Panc1 (cell line): ENCODE measurements around the gene ARHGAP12. TPM values are rescaled to one million over a fixed set of nuclear protein-coding genes. Genes with fewer than 3 reads are reported as not detected.

Experiments used
- ATAC-seq: fragments of 200-7000 bp; cut with Tn5 transposase; 2 replicates; pipeline ENCODE4 v1.9.1; 2020; ENCODE audit warnings: mild to moderate bottlenecking, moderate library complexity
- BruUV-seq: library from RNA; stranded (reverse); fragments of 400-500 nt; replicated peaks from 2 replicates; lab custom pipeline; 2021; lab: Mats Ljungman, UMichigan
- CTCF ChIA-PET: fragments of 300-600 bp; sonication (Branson Sonifier 250); formaldehyde crosslinking; loops from one replicate; lab custom pipeline; 2022; ENCODE audit warnings: antibody characterized with exemption; lab: Charles Lee
- POLR2A ChIA-PET: fragments of 300-600 bp; sonication (Branson Sonifier 250); formaldehyde crosslinking; loops from one replicate; lab custom pipeline; 2022; ENCODE audit warnings: antibody characterized with exemption; lab: Charles Lee
- DNase-seq: peaks from one replicate; pipeline ENCODE4 v3.0.0-alpha.2; 2010; ENCODE audit warnings: low read depth, low spot score
- H3K27ac ChIP-seq: 2 replicates; pipeline ENCODE4 v1.5.1; 2011; ENCODE audit warnings: mild to moderate bottlenecking, low read length, inconsistent platforms
- H3K27me3 ChIP-seq: fragments of 200-500 bp; sonication (Bioruptor generic); 2 replicates; pipeline ENCODE4 v1.6.0; 2014; ENCODE audit warnings: low read length, inconsistent platforms; ENCODE audit not compliant: control insufficient read depth, insufficient read depth
- H3K36me3 ChIP-seq: fragments of 200-500 bp; sonication (Bioruptor generic); 2 replicates; pipeline ENCODE4 v1.5.1; 2014; ENCODE audit warnings: inconsistent platforms, mild to moderate bottlenecking, low read length, moderate library complexity; ENCODE audit not compliant: control insufficient read depth, insufficient read depth
- H3K4me1 ChIP-seq: 2 replicates; pipeline ENCODE4 v1.5.1; 2011; ENCODE audit warnings: inconsistent platforms, mild to moderate bottlenecking, low read length, moderate library complexity; ENCODE audit not compliant: control insufficient read depth, insufficient read depth
- H3K4me3 ChIP-seq, 2 experiments: 2 replicates each; pipeline ENCODE4 v1.5.1; 2011 to 2012; ENCODE audit warnings: low read depth in 2 of 2, low read length in 2 of 2, mild to moderate bottlenecking in 2 of 2, inconsistent platforms in 1 of 2, moderate library complexity in 1 of 2
- H3K9me3 ChIP-seq: fragments of 200-500 bp; sonication (Bioruptor generic); 2 replicates; pipeline ENCODE4 v1.5.1; 2014; ENCODE audit warnings: low read depth, mild to moderate bottlenecking, inconsistent platforms, low read length, moderate library complexity; ENCODE audit not compliant: control insufficient read depth, insufficient read depth
- POLR2AphosphoS5 ChIP-seq: IDR thresholded peaks from 2 replicates; pipeline ENCODE4 v1.6.1; 2012; ENCODE audit warnings: mild to moderate bottlenecking, low read depth, low read length, moderate library complexity
- REST ChIP-seq, 2 experiments: IDR thresholded peaks; 2 replicates each; pipeline ENCODE4 v1.6.1; 2011 to 2012; ENCODE audit warnings: low read depth in 2 of 2, control low read depth in 1 of 2, low read length in 1 of 2, mild to moderate bottlenecking in 1 of 2, moderate library complexity in 1 of 2; ENCODE audit not compliant: insufficient read depth in 1 of 2
- TCF7L2 ChIP-seq: IDR thresholded peaks from 2 replicates; pipeline ENCODE4 v1.6.1; 2011; ENCODE audit warnings: mild to moderate bottlenecking, low read depth, low read length, inconsistent platforms
- in situ Hi-C: cut with HindIII; loops from 2 replicates; pipeline ENCODE4 v1.10.0; 2016; ENCODE audit warnings: low sequenced_read_pairs, low pct_unique_long_range_greater_than_20kb
- intact Hi-C: fragments of 100-400 bp; cut with micrococcal nuclease; formaldehyde crosslinking; loops from one replicate; pipeline ENCODE4 v1.10.0; 2022; ENCODE audit not compliant: unreplicated experiment
- total RNA-seq: library from RNA; stranded (reverse); gene quantifications from one replicate; pipeline ENCODE4 v1.2.1, GENCODE V29; 2021; ENCODE audit not compliant: unreplicated experiment

ARHGAP12 gene
- total RNA-seq, 1 experiment from 2014 or later = 22.9 TPM

GRCh38 chr10:31962826-31963588 lies 34.4 kb upstream of the ARHGAP12 start:
- intact Hi-C loops = no loop called here
- in situ Hi-C loops = no loop called here
- Histone ChIP-seq H3K4me3 (no peak overlapping the region), H3K36me3 (no peaks in the 10 kb centered on the region), H3K27ac (no peak overlapping the region), H3K9me3 (no peaks in the 10 kb centered on the region), H3K4me1 (peaks cover 4% of the 10 kb centered on the region), H3K27me3 (no peaks in the 10 kb centered on the region)
- CTCF ChIA-PET = no interaction called here
- ATAC-seq = peak; percentile 12; the same call in 1 of the 2 replicates
- TF ChIP-seq POLR2AphosphoS5 (no peak), REST (IDR thresholded peaks at IDR 0.05; ENCODE audit: insufficient read depth in 1 of 2, low read depth in 2 of 2, low read length in 1 of 2) (no peak), TCF7L2 (no peak)
- POLR2A ChIA-PET = no interaction called here
- BruUV-seq = no TSS peak
- DNase-seq = no peak

GRCh38 chr10:31961277-31962074 lies 32.8 kb upstream of the ARHGAP12 start:
- no peak for DNase-seq
- ChIA-PET POLR2A (no interaction called here), CTCF (no interaction called here)

More at GRCh38 chr10:31961277-31962074, 32.8 kb upstream of the ARHGAP12 start:
- TF ChIP-seq POLR2AphosphoS5 (no peak), REST (IDR thresholded peaks at IDR 0.05; ENCODE audit: insufficient read depth in 1 of 2, low read depth in 2 of 2, low read length in 1 of 2) (no peak)
- peak; percentile 42; the same call in 1 of the 2 replicates for ATAC-seq
- Histone ChIP-seq H3K4me1 (peaks cover 4% of the 10 kb centered on the region), H3K9me3 (no peaks in the 10 kb centered on the region), H3K27me3 (no peaks in the 10 kb centered on the region), H3K4me3 (no peak overlapping the region), H3K27ac (no peak overlapping the region), H3K36me3 (no peaks in the 10 kb centered on the region)
- intact Hi-C loops (no loop called here), in situ Hi-C loops (no loop called here)
- no TSS peak for BruUV-seq
